Activated naive CD8-positive, alpha-beta T cell treated with anti-CD3 and anti-CD28 coated beads, Interleukin-2, amount 50 U/mL, for 24 hours (primary cell): Measurements from ENCODE around the gene TBC1D13.
"Not testable (repeated sequence)": the region's sequence is repeated elsewhere in the genome, so short reads cannot be mapped to it uniquely, and the experiment has no call there.

ENCODE experiments used
- ATAC-seq: fragments of 150-1000 bp; cut with Tn5 transposase; one replicate; pipeline ENCODE4 v1.10.0; 2021
- DNase-seq: peaks from one replicate; pipeline ENCODE4 v3.0.0; 2021
- H3K27ac Mint-ChIP-seq: one replicate; pipeline ENCODE4 v1.8.0; 2021; ENCODE audit warnings: mild to moderate bottlenecking, mixed read lengths
- H3K27me3 Mint-ChIP-seq: one replicate; pipeline ENCODE4 v1.8.0; 2021; ENCODE audit warnings: mixed read lengths
- H3K36me3 Mint-ChIP-seq: one replicate; pipeline ENCODE4 v1.8.0; 2021; ENCODE audit warnings: low read depth, mixed read lengths
- H3K4me1 Mint-ChIP-seq: one replicate; pipeline ENCODE4 v1.8.0; 2021; ENCODE audit warnings: mixed read lengths
- H3K4me3 Mint-ChIP-seq: one replicate; pipeline ENCODE4 v1.8.0; 2021; ENCODE audit warnings: mild to moderate bottlenecking, moderate library complexity, mixed read lengths
- H3K9me3 Mint-ChIP-seq: one replicate; pipeline ENCODE4 v1.8.0; 2021; ENCODE audit warnings: mixed read lengths

Gene TBC1D13

GRCh38 chr9:128838338-128838737, 51.3 kb downstream of the TBC1D13 start:
- H3K4me1 Mint-ChIP-seq, result no peaks in the 10 kb centered on the region
- H3K9me3 Mint-ChIP-seq, result no peaks in the 10 kb centered on the region
- DNase-seq (no peak), ATAC-seq (no peak)
- no peak overlapping the region for H3K4me3 Mint-ChIP-seq
- H3K27me3 Mint-ChIP-seq, result no peaks in the 10 kb centered on the region
- H3K27ac Mint-ChIP-seq, result no peak overlapping the region
- peaks cover 8% of the 10 kb centered on the region for H3K36me3 Mint-ChIP-seq

- Mint-ChIP-seq H3K27me3 (no peaks in the 10 kb centered on the region), H3K36me3 (peaks cover 4% of the 10 kb centered on the region), H3K27ac (no peak overlapping the region), H3K4me3 (no peak overlapping the region), H3K9me3 (no peaks in the 10 kb centered on the region), H3K4me1 (no peaks in the 10 kb centered on the region)
- ATAC-seq, result no peak
- no peak for DNase-seq
These were observed 53.5 kb downstream of the TBC1D13 start for GRCh38 chr9:128840524-128840923.

- Mint-ChIP-seq H3K9me3 (no peaks in the 10 kb centered on the region), H3K27me3 (no peaks in the 10 kb centered on the region), H3K36me3 (peaks cover 4% of the 10 kb centered on the region), H3K27ac (no peak overlapping the region), H3K4me1 (no peaks in the 10 kb centered on the region), H3K4me3 (no peak overlapping the region)
- ATAC-seq (no peak), DNase-seq (no peak)
These were observed 54.8 kb downstream of the TBC1D13 start for GRCh38 chr9:128841694-128842492.

- H3K4me1 Mint-ChIP-seq, H3K4me3 Mint-ChIP-seq, DNase-seq, H3K27ac Mint-ChIP-seq, H3K9me3 Mint-ChIP-seq, ATAC-seq, H3K36me3 Mint-ChIP-seq, H3K27me3 Mint-ChIP-seq: not testable (repeated sequence)
These were observed 56.1 kb downstream of the TBC1D13 start for GRCh38 chr9:128843171-128843570.

GRCh38 chr9:128845186-128845931, 58.3 kb downstream of the TBC1D13 start:
- no peaks in the 10 kb centered on the region for H3K4me1 Mint-ChIP-seq
- H3K27ac Mint-ChIP-seq, result no peak overlapping the region
- peaks cover 10% of the 10 kb centered on the region for H3K36me3 Mint-ChIP-seq
- H3K4me3 Mint-ChIP-seq, result no peak overlapping the region
- DNase-seq (no peak), ATAC-seq (no peak)
- no peaks in the 10 kb centered on the region for H3K27me3 Mint-ChIP-seq
- H3K9me3 Mint-ChIP-seq, result peaks cover under 1% of the 10 kb centered on the region

GRCh38 chr9:128846680-128847030, 59.6 kb downstream of the TBC1D13 start:
- Mint-ChIP-seq H3K4me3 (no peak overlapping the region), H3K27ac (no peak overlapping the region), H3K9me3 (peaks cover 13% of the 10 kb centered on the region), H3K36me3 (peaks cover 23% of the 10 kb centered on the region), H3K4me1 (no peaks in the 10 kb centered on the region), H3K27me3 (no peaks in the 10 kb centered on the region)
- DNase-seq (no peak), ATAC-seq (no peak)

GRCh38 chr9:128847803-128848202, 60.8 kb downstream of the TBC1D13 start:
- no peak for DNase-seq
- H3K27ac Mint-ChIP-seq, result no peak overlapping the region
- peaks cover 23% of the 10 kb centered on the region for H3K36me3 Mint-ChIP-seq
- no peak overlapping the region for H3K4me3 Mint-ChIP-seq
- ATAC-seq, result no peak
- no peaks in the 10 kb centered on the region for H3K27me3 Mint-ChIP-seq
- H3K9me3 Mint-ChIP-seq, result peaks cover 14% of the 10 kb centered on the region
- no peaks in the 10 kb centered on the region for H3K4me1 Mint-ChIP-seq

- Mint-ChIP-seq H3K9me3 (peaks cover 14% of the 10 kb centered on the region), H3K36me3 (peaks cover 23% of the 10 kb centered on the region)
- H3K27ac Mint-ChIP-seq, H3K4me3 Mint-ChIP-seq, DNase-seq, H3K27me3 Mint-ChIP-seq, ATAC-seq, H3K4me1 Mint-ChIP-seq: not testable (repeated sequence)
These were observed 64.0 kb downstream of the TBC1D13 start for GRCh38 chr9:128851024-128851423.

GRCh38 chr9:128851779-128852600, 64.9 kb downstream of the TBC1D13 start:
- ATAC-seq, H3K4me1 Mint-ChIP-seq, H3K27me3 Mint-ChIP-seq, H3K27ac Mint-ChIP-seq, DNase-seq, H3K4me3 Mint-ChIP-seq: not testable (repeated sequence)
- H3K36me3 Mint-ChIP-seq, result peaks cover 23% of the 10 kb centered on the region
- peaks cover 14% of the 10 kb centered on the region for H3K9me3 Mint-ChIP-seq

- not testable (repeated sequence) for H3K4me3 Mint-ChIP-seq, H3K4me1 Mint-ChIP-seq, DNase-seq, H3K27me3 Mint-ChIP-seq, ATAC-seq, H3K27ac Mint-ChIP-seq
- Mint-ChIP-seq H3K36me3 (peaks cover 21% of the 10 kb centered on the region), H3K9me3 (peaks cover 14% of the 10 kb centered on the region)
These were observed 65.6 kb downstream of the TBC1D13 start for GRCh38 chr9:128852646-128853045.

- peaks cover 14% of the 10 kb centered on the region for H3K9me3 Mint-ChIP-seq
- not testable (repeated sequence) for DNase-seq, H3K4me1 Mint-ChIP-seq, H3K4me3 Mint-ChIP-seq, H3K27ac Mint-ChIP-seq, ATAC-seq, H3K27me3 Mint-ChIP-seq
- H3K36me3 Mint-ChIP-seq, result peaks cover 16% of the 10 kb centered on the region
These were observed 67.4 kb downstream of the TBC1D13 start for GRCh38 chr9:128854454-128854853.

- not testable (repeated sequence) for H3K4me1 Mint-ChIP-seq, H3K27ac Mint-ChIP-seq, H3K27me3 Mint-ChIP-seq, ATAC-seq, DNase-seq, H3K36me3 Mint-ChIP-seq, H3K4me3 Mint-ChIP-seq, H3K9me3 Mint-ChIP-seq
These were observed 71.4 kb downstream of the TBC1D13 start for GRCh38 chr9:128858476-128858875.
